Measurements from ENCODE around the gene NOTO.

The NOTO gene

GRCh38 chr2:73257425-73258125 is 55.2 kb downstream of the NOTO start:
- no peak for DNase-seq (ENCODE audit: low spot score)

DNA sequence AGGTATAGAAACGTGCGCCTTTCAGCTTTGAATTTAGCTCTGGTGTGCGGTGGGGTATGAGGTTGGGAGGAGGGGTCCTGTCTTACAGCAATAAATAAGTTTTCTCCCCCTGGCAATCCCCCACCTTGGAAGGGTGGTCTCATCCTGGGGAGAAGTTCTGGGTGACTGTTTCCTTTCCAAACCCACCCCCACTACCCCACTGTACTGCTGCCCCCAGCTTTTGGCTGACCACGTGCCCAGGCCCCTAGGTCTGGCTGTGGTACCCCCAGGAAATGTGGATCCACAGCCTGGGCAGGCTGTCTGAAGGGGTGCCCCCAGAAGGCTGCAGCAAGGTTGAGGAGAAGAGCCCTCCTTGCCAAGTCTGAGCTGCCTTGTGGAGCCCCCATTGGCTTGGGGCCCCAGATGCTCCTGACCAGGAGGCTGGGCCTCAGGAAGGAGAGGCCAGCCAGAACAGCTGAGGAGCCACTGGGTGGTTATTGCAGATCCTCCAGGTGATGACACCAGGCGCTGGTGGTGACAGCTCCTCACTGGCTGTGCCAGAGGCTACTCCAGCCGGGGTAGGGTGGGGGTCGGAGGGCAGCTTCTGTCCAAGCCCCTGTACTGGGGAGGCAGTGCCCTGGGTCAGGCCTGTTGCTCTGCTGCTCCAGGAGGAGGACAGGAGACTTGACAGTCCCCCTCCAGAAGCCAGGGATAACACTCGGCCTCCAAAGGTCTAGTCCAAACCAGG is 56.0 kb downstream of the NOTO start:
- no peak for DNase-seq (ENCODE audit: low spot score)

- no peak for DNase-seq (ENCODE audit: low spot score)
Measured at GRCh38 chr2:73258913-73259215, 56.5 kb downstream of the NOTO start.

GRCh38 chr2:73259276-73259675 is 56.9 kb downstream of the NOTO start:
- no peak for DNase-seq (ENCODE audit: low spot score)

- no peak for DNase-seq (ENCODE audit: low spot score)
Measured at GRCh38 chr2:73259704-73260337, 57.4 kb downstream of the NOTO start.

GRCh38 chr2:73260338-73260984 is 58.1 kb downstream of the NOTO start:
- peak; percentile 82 for DNase-seq (ENCODE audit: low spot score)
